Measurements from ENCODE around the gene EIF4A3.

The EIF4A3 gene

GRCh38 chr17:80111702-80112470 lies 35.0 kb downstream of the EIF4A3 start:
- DNase-seq = no peak

DNA sequence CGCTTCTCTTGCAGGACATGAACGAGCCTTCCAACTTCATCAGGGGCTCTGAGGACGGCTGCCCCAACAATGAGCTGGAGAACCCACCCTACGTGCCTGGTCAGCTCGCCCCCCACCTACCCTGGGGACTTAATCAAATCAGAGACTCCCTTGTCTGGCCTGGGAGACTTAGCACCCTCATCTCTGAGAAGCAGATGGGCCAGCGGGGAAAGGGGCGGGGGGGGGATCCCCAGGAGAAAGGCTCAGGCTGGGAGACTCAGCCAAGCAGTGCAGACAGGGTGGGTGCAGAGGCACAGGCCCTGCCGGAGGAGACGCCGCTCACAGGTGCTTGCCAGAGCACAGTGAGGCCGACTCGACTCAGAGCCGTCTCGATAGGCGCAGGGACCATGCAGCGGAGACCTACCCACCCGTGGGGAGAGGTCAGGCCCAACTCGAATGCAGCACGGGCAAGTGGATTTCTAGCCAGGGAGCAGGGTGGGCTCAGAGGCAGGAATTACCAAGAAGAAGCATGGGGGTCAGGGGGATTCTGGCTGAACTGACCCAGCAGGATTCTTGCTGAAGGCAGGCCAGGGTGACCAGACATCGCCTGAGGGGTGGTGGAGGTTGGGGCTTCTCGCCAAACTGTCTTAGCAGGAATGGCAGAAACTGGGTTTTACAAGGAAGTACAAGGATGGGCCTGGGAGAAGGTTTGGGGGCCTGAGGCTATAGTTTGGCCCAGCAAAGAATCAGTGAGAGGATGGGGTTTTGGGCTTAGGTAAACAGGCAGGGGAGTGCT lies 35.8 kb downstream of the EIF4A3 start:
- no peak for DNase-seq

GRCh38 chr17:80110447-80110812 lies 36.5 kb downstream of the EIF4A3 start:
- no peak for DNase-seq

DNA sequence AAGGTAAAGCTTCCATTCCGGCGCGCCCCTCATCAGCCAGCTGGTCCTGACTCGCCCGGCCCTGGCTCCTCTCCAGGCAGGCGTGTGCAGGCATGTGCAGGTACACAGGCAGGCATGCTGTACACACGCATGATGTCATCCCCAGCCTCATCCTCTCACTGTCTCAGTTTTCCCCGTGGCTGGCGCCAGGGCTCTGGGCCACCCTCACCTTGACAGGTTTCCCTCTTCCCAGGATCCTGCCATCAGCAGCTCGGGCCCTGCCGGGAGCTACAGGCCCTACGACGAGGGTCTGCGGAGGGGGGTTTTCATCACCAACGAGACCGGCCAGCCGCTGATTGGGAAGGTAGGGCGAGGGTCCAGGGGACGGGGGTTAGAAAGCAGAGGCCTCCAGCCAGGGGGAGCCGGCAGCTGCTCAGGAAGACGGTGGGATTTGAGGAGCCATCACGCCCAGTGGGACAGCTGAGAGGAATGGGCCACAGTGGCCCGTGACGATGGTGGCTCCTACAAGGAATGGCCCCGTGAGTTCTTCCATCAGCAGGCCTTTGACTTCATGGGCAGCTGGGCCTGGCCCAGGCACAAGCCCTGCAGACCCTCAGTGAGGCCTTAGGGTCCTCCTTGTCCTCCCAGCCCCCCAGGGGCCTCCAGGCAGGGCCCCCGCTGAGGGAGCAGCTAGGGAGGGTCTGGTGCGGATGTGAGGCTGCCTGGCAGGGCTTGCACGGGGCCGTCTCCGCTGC lies 37.0 kb downstream of the EIF4A3 start:
- peak; percentile 93 for DNase-seq

- DNase-seq = no peak
Measured at GRCh38 chr17:80109066-80109660, 37.8 kb downstream of the EIF4A3 start.

DNA sequence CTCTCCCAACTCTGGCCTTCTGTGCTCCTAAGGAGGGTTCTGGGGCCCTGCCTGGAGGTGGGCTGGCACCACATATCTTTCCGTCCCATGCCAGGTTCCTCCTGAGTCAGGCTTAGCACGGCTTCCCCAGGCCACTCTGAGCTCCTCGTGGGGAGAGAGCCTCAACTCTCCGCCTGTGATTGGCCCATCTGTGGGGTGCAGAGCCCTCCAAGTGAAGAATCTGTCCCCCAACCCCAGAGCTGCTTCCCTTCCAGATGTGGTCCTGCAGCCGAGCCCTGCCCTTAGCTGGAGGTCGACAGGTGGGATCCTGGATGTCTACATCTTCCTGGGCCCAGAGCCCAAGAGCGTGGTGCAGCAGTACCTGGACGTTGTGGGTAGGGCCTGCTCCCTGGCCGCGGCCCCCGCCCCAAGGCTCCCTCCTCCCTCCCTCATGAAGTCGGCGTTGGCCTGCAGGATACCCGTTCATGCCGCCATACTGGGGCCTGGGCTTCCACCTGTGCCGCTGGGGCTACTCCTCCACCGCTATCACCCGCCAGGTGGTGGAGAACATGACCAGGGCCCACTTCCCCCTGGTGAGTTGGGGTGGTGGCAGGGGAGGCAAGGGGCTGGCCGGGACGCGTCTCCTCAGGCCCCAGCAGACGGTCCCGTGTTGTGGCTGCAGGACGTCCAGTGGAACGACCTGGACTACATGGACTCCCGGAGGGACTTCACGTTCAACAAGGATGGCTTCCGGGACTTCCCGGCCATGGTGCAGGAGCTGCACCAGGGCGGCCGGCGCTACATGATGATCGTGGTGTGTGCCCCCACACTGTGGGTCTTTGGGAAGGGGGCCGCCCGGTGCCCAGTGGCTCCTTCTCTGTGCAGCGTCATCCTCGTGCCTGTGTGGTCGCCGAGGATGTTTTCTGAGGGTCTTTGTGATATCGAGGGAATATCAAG lies 38.6 kb downstream of the EIF4A3 start:
- DNase-seq = no peak

DNA sequence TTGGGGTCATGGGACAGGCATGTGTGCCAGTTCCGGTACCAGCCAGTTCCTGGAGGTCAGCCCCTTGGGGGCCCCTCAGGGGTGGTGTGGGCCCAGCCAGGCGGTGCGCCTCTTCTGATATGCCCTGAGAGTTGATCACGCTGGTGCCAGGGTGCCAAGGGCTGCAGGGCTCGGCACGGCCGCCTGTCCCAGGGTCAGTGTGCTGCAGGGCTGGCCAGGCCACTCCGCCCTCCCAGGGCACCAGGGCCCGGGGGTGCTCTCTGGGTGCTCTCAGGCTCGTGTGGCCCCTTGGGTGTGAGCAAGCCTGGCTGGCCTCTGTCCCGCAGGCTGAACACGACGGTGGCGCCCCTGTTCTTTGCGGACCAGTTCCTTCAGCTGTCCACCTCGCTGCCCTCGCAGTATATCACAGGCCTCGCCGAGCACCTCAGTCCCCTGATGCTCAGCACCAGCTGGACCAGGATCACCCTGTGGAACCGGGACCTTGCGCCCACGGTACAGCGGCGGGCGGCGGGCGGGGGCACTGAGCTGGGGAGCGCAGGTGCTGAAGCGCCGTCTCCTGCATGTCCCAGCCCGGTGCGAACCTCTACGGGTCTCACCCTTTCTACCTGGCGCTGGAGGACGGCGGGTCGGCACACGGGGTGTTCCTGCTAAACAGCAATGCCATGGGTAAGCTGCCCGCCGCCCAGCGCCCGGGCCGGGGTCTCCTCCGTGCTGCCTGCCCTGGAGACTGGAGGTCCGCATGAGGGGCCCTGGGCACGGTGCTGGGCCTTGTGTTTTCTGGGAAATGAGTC lies 39.5 kb downstream of the EIF4A3 start:
- DNase-seq = no peak

DNA sequence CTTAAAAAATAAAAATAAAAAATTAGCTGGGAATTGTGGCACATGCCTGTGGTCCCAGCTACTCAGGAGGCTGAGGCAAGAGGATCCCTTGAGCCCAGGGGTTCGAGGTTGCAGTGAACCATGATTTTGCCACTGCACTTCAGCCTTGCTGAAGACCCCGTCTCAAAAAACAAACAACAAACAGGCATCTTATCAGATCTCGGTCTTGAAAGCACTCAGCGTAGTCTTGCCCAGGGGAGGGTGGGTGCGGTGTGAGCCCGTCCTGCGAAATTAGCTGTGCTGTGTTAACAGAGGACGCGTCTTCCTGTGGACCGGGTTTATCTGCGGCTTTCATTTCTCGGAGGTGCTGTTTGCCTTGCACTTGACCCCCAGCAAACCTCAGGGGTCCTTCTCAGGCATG lies 40.2 kb downstream of the EIF4A3 start:
- no peak for DNase-seq

DNA sequence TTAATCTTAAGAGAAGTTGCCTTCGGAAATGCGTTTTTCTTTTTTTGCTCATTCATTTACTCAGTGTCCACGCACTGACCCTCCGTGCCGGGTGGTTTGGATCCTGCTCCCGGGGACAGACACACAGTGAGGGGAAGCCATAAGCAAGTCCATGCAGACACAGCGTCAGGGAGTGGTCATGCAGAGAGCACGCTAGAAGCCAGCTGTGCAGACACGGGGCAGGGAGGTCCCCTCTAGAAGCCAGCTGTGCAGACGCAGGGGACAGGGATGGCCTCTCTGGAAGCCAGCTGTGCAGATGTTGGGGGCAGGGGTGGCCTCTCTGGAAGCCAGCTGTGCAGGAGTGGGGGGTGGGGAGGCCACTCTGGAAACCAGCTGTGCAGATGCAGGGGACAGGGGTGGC lies 40.8 kb downstream of the EIF4A3 start:
- DNase-seq = peak; percentile 56

GRCh38 chr17:80105762-80106161 lies 41.2 kb downstream of the EIF4A3 start:
- DNase-seq = peak; percentile 76

- DNase-seq = no peak
Measured at GRCh38 chr17:80104956-80105375, 42.0 kb downstream of the EIF4A3 start.

- DNase-seq = peak; percentile 76
Measured at GRCh38 chr17:80104321-80104955, 42.5 kb downstream of the EIF4A3 start.

DNA sequence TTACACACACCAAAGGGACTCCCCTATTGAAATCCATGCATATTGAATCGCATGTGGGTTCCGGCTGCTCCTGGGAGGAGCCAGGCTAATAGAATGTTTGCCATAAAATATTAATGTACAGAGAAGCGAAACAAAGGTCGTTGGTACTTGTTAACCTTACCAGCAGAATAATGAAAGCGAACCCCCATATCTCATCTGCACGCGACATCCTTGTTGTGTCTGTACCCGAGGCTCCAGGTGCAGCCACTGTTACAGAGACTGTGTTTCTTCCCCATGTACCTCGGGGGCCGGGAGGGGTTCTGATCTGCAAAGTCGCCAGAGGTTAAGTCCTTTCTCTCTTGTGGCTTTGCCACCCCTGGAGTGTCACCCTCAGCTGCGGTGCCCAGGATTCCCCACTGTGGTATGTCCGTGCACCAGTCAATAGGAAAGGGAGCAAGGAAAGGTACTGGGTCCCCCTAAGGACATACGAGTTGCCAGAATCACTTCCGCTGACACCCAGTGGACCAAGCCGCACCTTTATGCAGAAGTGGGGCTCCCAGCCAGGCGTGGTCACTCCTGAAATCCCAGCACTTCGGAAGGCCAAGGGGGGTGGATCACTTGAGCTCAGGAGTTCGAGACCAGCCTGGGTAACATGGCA lies 43.4 kb downstream of the EIF4A3 start:
- no peak for DNase-seq

- no peak for DNase-seq
Measured at GRCh38 chr17:80102664-80103448, 44.1 kb downstream of the EIF4A3 start.

- no peak for DNase-seq
Measured at GRCh38 chr17:80101946-80102663, 44.8 kb downstream of the EIF4A3 start.

DNA sequence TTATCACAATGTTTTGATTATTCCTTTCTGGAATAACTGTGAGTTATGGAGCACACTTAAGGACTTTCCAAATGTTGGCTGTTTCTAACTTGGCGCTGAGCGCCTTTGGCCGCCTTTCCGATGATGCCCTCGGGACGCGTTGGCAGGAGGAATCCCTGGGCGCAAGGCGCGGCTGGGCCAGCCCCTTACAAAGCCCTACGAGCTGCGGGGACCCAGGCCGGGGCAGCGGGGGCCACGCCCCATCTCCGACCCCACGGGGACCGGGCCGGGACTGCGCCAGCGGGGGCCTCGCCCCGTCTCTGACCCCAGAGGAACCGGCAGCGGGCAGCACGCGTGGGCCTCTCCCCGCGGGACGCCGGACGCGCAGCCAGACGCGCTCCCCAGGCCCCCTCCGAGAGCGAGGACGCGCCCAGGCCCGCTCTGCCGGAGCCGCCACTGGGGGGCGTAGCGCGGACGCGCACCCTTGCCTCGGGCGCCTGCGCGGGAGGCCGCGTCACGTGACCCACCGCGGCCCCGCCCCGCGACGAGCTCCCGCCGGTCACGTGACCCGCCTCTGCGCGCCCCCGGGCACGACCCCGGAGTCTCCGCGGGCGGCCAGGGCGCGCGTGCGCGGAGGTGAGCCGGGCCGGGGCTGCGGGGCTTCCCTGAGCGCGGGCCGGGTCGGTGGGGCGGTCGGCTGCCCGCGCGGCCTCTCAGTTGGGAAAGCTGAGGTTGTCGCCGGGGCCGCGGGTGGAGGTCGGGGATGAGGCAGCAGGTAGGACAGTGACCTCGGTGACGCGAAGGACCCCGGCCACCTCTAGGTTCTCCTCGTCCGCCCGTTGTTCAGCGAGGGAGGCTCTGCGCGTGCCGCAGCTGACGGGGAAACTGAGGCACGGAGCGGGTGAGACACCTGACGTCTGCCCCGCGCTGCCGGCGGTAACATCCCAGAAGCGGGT lies 45.6 kb downstream of the EIF4A3 start, which contains the start of gene GAA:
TSS of gene GAA (plus strand) at position 571 of the 935 bp plus-strand sequence. CDS start 3,006 bp downstream, outside the sequence.
- DNase-seq = peak; percentile 66

GRCh38 chr17:80100035-80100323 lies 46.9 kb downstream of the EIF4A3 start:
- no peak for DNase-seq
